Vagina (tissue), 2 donors: Measurements from ENCODE around the gene RBM17. TPM values are rescaled to one million over a fixed set of nuclear protein-coding genes. Genes with fewer than 3 reads are reported as not detected.

ENCODE experiments used
- DNase-seq, 2 donors: peaks; one replicate each; pipeline ENCODE4 v3.0.0-alpha.2; 2017; ENCODE audit errors: extremely low spot score in 2 of 2
- H3K27ac ChIP-seq: fragments of 200-600 bp; sonication (generic); one replicate; pipeline ENCODE4 v1.5.1; 2019
- H3K27me3 ChIP-seq: fragments of 200-600 bp; sonication (generic); one replicate; pipeline ENCODE4 v1.5.1; 2019
- H3K36me3 ChIP-seq, 2 donors: fragments of 200-600 bp; sonication (generic); one replicate each; pipeline ENCODE4 v1.5.1; 2017 to 2019
- H3K4me1 ChIP-seq: fragments of 200-600 bp; sonication (generic); one replicate; pipeline ENCODE4 v1.5.1; 2019
- H3K4me3 ChIP-seq, 2 donors: fragments of 200-600 bp; sonication (generic); 1 replicate in 1 of 2; 2 replicates in 1 of 2; pipeline ENCODE4 v1.5.1; 2016 to 2019
- H3K9me3 ChIP-seq: fragments of 200-600 bp; sonication (generic); one replicate; pipeline ENCODE4 v1.5.1; 2019
- POLR2A ChIP-seq, 2 donors: fragments of 450-650 bp; IDR thresholded peaks; one replicate each; pipeline ENCODE4 v1.6.1; 2017; ENCODE audit warnings: antibody characterized with exemption in 2 of 2, mild to moderate bottlenecking in 2 of 2, moderate library complexity in 2 of 2
- POLR2AphosphoS5 ChIP-seq, 2 donors: sonication (generic); formaldehyde crosslinking; IDR thresholded peaks; one replicate each; pipeline ENCODE4 v1.9.0; 2017; ENCODE audit warnings: antibody characterized with exemption in 2 of 2, mild to moderate bottlenecking in 2 of 2, low read depth in 1 of 2; ENCODE audit not compliant: insufficient read depth in 1 of 2
- intact Hi-C: fragments of 100-400 bp; cut with DNase I; formaldehyde crosslinking; loops from one replicate; pipeline ENCODE4 v1.15.1; 2023
- total RNA-seq: library from RNA; depleted of rRNA; stranded (reverse); fragments of >200 nt; gene quantifications from one replicate; pipeline ENCODE4 v1.2.3, GENCODE V29; 2016
- TF ChIP-seq, protein P1 (sequence below), 3 experiments: fragments of 450-650 bp in 2 of 3; fragments of 200-600 bp in 1 of 3; sonication (generic) in 1 of 3; IDR thresholded peaks; one replicate each; pipeline ENCODE4 v1.5.1; 2017 to 2019; ENCODE audit warnings: antibody characterized with exemption in 3 of 3, mild to moderate bottlenecking in 2 of 3, moderate library complexity in 2 of 3

RBM17 gene
- total RNA-seq, 1 donor from 2014 or later: 50.6 TPM

- Histone ChIP-seq H3K9me3 (no peaks in the 10 kb centered on the region), H3K4me3 (no peak overlapping the region), H3K4me1 (no peaks in the 10 kb centered on the region), H3K27me3 (no peaks in the 10 kb centered on the region), H3K36me3 (no peaks in the 10 kb centered on the region), H3K27ac (no peak overlapping the region)
- TF ChIP-seq, protein P1, sequence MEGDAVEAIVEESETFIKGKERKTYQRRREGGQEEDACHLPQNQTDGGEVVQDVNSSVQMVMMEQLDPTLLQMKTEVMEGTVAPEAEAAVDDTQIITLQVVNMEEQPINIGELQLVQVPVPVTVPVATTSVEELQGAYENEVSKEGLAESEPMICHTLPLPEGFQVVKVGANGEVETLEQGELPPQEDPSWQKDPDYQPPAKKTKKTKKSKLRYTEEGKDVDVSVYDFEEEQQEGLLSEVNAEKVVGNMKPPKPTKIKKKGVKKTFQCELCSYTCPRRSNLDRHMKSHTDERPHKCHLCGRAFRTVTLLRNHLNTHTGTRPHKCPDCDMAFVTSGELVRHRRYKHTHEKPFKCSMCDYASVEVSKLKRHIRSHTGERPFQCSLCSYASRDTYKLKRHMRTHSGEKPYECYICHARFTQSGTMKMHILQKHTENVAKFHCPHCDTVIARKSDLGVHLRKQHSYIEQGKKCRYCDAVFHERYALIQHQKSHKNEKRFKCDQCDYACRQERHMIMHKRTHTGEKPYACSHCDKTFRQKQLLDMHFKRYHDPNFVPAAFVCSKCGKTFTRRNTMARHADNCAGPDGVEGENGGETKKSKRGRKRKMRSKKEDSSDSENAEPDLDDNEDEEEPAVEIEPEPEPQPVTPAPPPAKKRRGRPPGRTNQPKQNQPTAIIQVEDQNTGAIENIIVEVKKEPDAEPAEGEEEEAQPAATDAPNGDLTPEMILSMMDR (IDR thresholded peaks at IDR 0.05): no peak
- TF ChIP-seq POLR2AphosphoS5 (IDR thresholded peaks at IDR 0.05; ENCODE audit: insufficient read depth in 1 of 2, low read depth in 1 of 2): no peak
- TF ChIP-seq POLR2A (IDR thresholded peaks at IDR 0.05): no peak
- intact Hi-C loops: no loop called here
- no peak for DNase-seq
Observed at GRCh38 chr10:6067457-6067856, 21.4 kb upstream of the RBM17 start.

GRCh38 chr10:6068006-6068405 is 20.8 kb upstream of the RBM17 start:
- no peak overlapping the region for H3K4me3 ChIP-seq
- TF ChIP-seq, protein P1 (IDR thresholded peaks at IDR 0.05): no peak
- TF ChIP-seq POLR2AphosphoS5 (IDR thresholded peaks at IDR 0.05; ENCODE audit: insufficient read depth in 1 of 2, low read depth in 1 of 2): no peak
- TF ChIP-seq POLR2A (IDR thresholded peaks at IDR 0.05): no peak
- no peaks in the 10 kb centered on the region for H3K36me3 ChIP-seq
- intact Hi-C loops: no loop called here
- H3K4me1 ChIP-seq: no peaks in the 10 kb centered on the region
- H3K9me3 ChIP-seq: no peaks in the 10 kb centered on the region
- no peak overlapping the region for H3K27ac ChIP-seq
- no peaks in the 10 kb centered on the region for H3K27me3 ChIP-seq
- DNase-seq: no peak

DNA sequence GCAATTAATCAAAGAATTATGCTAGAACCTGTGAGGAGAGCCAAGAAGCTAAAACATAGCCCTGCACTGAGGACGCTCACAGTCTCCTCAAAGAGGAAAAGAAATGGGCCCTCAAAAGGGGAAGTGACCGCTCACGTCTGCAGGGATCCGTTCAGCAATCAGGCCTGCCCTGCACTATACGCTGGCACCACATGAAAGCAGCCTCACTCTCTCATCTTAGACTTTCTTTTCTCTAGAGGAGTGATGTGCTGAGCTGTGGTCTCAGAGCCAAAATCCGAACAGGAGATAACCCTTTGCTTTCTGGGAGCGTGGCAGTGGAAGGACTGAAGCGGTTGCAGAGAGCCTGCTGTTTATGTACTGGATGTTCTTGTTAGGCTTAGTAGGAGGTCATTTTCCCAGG is 20.4 kb upstream of the RBM17 start:
- TF ChIP-seq POLR2A (IDR thresholded peaks at IDR 0.05): no peak
- TF ChIP-seq, protein P1 (IDR thresholded peaks at IDR 0.05): no peak
- TF ChIP-seq POLR2AphosphoS5 (IDR thresholded peaks at IDR 0.05; ENCODE audit: insufficient read depth in 1 of 2, low read depth in 1 of 2): no peak
- Histone ChIP-seq H3K9me3 (no peaks in the 10 kb centered on the region), H3K4me3 (no peak overlapping the region), H3K27ac (no peak overlapping the region), H3K36me3 (no peaks in the 10 kb centered on the region), H3K27me3 (no peaks in the 10 kb centered on the region), H3K4me1 (no peaks in the 10 kb centered on the region)
- no peak for DNase-seq
- intact Hi-C loops: no loop called here

GRCh38 chr10:6069081-6069931 is 19.5 kb upstream of the RBM17 start:
- DNase-seq: no peak
- TF ChIP-seq, protein P1 (IDR thresholded peaks at IDR 0.05): no peak
- H3K27me3 ChIP-seq: no peaks in the 10 kb centered on the region
- H3K4me3 ChIP-seq: no peak overlapping the region
- H3K9me3 ChIP-seq: no peaks in the 10 kb centered on the region
- H3K4me1 ChIP-seq: no peaks in the 10 kb centered on the region
- no peaks in the 10 kb centered on the region for H3K36me3 ChIP-seq
- intact Hi-C loops: no loop called here
- H3K27ac ChIP-seq: no peak overlapping the region

- no peak for DNase-seq
- no peaks in the 10 kb centered on the region for H3K36me3 ChIP-seq
- no peak overlapping the region for H3K4me3 ChIP-seq
- TF ChIP-seq, protein P1 (IDR thresholded peaks at IDR 0.05): no peak
- TF ChIP-seq POLR2A (IDR thresholded peaks at IDR 0.05): no peak
- TF ChIP-seq POLR2AphosphoS5 (IDR thresholded peaks at IDR 0.05; ENCODE audit: insufficient read depth in 1 of 2, low read depth in 1 of 2): no peak
- intact Hi-C loops: no loop called here
- no peak overlapping the region for H3K27ac ChIP-seq
- H3K4me1 ChIP-seq: no peaks in the 10 kb centered on the region
- H3K27me3 ChIP-seq: no peaks in the 10 kb centered on the region
- no peaks in the 10 kb centered on the region for H3K9me3 ChIP-seq
Observed at GRCh38 chr10:6070660-6071059, 18.2 kb upstream of the RBM17 start.
